GM23248 (cell line): ENCODE data around the gene ANKRD29.

Experiments used
- EZH2 ChIP-seq: fragments of 200-600 bp; sonication (generic); IDR thresholded peaks from 2 replicates; pipeline ENCODE4 v1.6.1; 2018; ENCODE audit warnings: antibody characterized with exemption, mild to moderate bottlenecking; ENCODE audit not compliant: insufficient read depth, poor library complexity, severe bottlenecking
- EZH2phosphoT487 ChIP-seq: fragments of 200-600 bp; sonication (generic); IDR thresholded peaks from 2 replicates; pipeline ENCODE4 v1.6.1; 2018; ENCODE audit warnings: antibody characterized with exemption, moderate library complexity, mild to moderate bottlenecking, low read depth; ENCODE audit not compliant: insufficient read depth

DNA sequence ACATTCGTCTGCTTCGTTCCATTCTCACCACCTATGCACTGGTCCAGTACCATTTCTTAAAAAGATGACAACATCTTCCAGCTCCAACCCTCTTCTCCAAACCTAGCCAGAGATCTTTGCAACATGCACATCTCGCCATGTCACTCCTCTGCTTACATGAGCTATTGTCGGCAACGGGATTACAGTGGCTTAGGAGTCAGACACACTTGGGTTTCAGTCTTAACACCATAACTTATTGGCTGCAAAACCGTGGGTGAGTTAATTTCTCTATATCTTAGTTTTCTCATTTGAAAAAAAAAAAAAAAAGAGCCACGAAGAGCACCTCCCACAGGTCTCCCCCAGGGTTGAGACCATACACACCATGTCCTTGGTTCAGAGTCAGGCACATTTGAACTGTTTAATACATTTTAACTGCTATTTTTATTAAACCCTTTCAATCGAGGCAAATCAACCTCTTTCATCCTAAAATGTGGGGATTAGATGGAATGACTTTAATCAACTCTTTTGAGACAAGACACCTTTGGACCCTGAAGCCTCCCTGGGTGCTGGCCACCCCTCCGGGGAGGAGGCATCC, 889 bp downstream of the ANKRD29 start:
- TF ChIP-seq EZH2 = no peak
- no peak for TF ChIP-seq EZH2phosphoT487
